DMS114 treated with DMSO at 0.1 percent for 48 hours (cell line): ENCODE measurements around the gene TK2.

ENCODE experiments used
- DNase-seq: peaks from one replicate; lab custom pipeline; 2025; ENCODE audit not compliant: unreplicated experiment; lab: John Stamatoyannopoulos, UW

The TK2 gene

GRCh38 chr16:66486199-66486772, 63.6 kb downstream of the TK2 start:
- no peak for DNase-seq

- DNase-seq, result no peak
Observed at GRCh38 chr16:66485376-66485775, 64.5 kb downstream of the TK2 start.

GRCh38 chr16:66484453-66485213, 65.3 kb downstream of the TK2 start:
- DNase-seq, result no peak

DNA sequence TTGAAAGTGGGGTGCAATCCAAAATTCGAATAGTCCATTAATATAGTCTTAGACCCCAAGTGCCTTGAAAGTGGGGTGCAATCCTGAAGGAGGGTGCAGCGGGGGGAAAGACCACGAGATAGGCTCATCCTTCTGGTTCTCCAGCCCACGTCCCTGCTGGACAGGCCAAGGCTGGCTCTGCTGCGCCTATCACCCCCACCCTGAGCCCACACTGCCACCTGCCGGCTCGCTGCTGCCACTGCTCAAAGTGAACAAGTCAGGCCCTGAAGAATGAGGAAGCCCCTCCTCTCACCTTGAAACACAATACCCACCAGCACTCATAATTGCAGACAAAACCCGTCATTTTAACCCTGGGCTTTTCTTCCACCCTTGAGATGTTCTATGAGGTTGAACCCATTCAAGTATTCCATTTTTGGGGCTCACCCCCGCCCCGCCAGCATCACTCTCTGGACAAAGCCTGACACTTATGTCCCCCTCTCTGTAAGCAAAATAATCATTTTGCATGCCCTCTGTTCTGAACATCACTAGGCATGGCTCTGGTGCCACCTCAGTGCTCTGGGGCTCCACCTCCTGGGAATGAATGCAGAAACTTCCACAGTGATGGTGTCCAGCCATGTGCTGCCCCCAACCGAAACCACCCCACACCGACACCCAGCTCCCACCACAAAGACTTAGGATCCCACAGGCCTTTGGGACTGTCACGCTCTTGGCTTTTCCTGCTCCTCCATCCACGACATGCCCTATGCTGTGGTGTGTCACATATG, 66.1 kb downstream of the TK2 start:
- peak; percentile 56 for DNase-seq

DNA sequence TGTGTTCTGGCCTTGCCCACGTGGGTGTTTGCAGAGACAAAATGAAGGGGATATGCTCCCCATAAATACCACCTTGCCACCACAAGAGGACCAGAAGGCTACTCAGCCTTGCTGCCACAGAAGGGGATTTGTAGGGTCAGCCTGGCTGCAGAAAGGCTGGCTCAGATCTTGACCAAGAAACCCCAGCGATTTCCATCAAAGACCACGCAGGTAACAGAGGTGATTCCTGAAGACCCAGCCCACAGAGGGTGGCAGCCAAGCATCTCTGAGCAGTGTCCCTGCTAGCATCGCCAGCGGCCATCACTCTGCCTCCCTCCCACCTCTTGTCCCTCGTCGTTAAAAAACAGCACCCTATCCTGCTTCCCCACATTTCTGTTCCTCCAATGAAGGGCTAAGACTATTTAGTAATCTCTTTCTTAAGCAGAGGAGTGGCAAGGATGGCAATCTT, 68.0 kb downstream of the TK2 start:
- DNase-seq, result no peak

DNA sequence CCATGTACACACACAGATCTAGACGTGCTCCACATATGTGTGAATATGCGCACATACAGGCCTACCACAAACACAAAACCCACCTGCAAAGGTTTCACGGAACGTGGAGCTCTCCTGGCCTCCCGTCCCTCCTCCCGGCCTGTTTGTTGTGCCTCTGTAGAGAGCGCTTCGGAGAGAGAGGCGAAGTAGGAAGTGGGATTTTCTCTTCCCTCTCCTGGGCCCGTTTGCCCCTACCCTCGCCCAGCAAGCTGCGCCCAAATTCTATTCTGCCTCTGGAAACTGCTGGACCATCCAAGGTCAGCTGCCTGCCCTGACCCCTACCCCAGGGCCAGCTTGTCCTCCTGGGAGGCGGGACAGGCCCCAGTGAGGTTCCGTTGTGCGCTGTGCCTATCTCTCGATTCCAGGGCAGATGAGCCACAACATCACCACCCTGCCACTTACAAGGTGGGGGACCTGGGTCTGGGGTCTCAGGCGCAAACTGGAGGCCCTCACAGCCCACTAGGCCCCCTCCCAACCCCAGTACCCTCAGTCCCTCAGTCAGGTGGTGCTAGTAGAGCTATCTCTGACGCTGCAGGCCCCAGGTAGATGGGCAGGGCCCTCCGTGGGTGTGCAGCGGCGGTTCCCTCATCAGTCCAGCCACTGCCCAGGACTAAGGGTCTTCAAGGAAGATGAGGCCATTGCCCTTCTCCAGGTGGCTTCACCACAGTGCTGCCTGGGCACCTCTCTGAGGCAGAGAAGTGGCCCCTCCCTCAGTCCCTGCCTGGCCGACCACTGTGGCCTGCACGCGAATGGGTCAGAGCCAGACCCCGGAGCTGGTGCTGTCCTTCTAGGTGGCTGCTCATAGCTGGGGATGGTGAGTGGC, 68.6 kb downstream of the TK2 start:
- no peak for DNase-seq

GRCh38 chr16:66480265-66481080, 69.4 kb downstream of the TK2 start:
- DNase-seq, result no peak

GRCh38 chr16:66479661-66480264, 70.2 kb downstream of the TK2 start:
- no peak for DNase-seq

DNA sequence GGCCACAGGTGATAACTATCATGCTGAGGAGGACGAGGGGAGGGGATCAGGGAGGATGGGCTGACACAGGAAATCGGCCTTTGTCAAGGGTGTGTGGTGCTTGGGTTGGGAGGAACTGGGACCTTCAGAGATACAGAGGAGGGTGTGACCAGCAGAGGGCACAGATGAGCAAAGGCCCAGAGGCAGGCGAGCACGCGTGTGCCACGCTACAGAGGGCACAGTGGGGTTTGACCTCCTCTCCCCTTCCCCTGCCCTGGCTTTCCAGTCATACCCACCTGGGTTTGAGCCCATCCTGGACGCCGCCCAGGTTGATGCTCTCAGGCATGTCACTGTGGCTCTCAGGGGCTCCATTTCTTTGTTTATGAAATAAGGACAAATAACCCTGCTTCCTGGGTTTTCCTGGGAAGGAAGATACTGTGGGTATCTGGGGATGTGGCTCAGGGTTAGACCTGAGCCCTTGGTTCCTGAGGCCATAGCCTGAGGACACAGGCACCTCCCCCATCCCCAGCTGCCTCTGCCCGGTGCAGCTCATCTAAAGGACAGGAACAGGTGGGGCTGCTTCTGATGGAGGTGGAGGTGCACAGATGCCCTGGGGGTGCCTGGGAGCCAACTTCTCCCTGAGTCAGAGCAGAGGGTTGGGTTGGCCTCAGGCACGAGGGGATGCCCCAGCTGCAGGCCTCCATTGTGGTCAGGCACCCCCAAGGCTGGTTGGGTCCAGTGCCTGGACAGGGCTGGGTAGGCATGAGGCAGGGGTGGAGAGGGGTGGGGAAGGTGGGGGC, 71.0 kb downstream of the TK2 start:
- peak; percentile 20 for DNase-seq

- no peak for DNase-seq
Observed at GRCh38 chr16:66477028-66477515, 72.8 kb downstream of the TK2 start.

DNA sequence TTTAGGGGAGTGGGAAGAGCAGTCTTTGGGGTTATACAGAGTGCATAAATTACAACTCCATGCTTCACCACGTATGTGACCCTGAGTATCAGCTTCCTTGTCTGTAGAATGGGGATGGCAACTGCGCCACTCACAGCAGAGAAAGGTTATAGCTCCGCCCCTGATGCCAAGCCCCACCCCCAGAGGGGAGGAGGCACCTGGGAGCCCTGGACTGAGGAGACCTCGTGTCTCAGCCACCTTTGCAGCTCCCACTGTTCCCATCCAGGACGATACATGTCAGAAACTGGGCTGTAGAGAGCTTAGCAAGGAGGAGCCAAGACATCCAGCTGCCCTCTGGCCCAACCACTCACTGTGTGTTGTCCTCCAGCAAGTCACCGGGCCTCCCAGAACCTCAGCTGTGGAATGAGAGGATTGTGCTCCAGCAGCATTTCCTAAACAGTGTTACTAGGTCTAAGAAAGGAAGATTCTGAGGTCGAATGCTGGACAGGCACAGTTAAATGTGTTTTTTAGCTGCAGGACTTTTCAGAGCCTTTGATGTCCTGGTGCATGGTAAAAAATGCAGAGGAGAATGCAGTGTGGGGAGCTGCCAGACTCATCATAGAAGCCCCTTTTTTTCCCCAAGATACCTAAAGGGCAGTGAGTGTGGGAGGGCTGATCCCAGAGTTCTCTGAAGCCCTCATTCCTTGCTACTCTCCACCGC, 73.4 kb downstream of the TK2 start:
- no peak for DNase-seq

DNA sequence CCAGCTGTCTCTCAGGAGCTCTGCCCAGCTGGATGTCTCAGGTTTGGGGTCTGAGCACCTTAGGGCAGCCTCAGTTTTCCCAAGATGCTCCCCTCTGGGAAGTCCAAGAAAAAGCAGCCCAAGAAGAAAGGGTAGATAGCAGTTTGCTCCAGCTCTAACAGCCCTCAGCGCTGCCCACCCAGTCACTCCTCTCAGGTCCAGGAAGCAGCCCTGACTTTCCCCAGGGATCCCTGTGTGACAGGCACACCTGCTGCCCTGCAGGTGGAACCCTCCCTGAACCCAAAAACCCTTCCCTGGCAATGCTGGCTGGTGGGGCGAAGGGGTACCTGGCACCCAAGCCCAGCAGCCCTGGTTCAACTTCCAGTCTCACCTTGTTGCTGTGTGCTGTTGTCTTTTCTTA, 74.7 kb downstream of the TK2 start:
- no peak for DNase-seq

- no peak for DNase-seq
Observed at GRCh38 chr16:66474750-66475199, 75.1 kb downstream of the TK2 start.

- DNase-seq, result no peak
Observed at GRCh38 chr16:66473654-66474519, 76.0 kb downstream of the TK2 start.

DNA sequence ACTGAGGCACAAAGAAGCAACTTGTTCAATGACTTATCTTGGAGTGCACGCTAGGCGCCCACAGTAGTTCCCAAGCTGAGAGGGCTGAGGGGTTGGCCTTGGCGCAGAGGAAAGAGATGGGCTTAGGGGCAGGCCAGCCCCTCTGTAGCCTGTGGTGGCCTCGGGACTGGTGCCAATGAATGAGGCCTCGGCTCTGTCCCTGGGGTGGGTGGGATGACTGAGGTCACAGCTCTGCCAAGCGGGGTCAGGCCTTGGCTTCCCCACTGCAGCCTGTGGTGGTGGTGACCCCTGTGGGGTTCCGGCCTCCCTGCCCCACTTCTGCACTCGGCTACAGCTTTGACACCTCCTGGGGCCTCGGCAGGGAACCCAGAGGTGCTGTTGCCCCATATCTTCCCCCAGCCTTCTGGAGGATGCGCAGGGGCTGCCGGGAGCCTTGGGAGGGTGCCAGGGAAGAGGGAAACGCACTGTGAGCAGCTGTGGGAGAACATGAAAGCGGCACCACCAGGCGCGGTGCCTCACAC, 76.8 kb downstream of the TK2 start:
- DNase-seq, result no peak

DNA sequence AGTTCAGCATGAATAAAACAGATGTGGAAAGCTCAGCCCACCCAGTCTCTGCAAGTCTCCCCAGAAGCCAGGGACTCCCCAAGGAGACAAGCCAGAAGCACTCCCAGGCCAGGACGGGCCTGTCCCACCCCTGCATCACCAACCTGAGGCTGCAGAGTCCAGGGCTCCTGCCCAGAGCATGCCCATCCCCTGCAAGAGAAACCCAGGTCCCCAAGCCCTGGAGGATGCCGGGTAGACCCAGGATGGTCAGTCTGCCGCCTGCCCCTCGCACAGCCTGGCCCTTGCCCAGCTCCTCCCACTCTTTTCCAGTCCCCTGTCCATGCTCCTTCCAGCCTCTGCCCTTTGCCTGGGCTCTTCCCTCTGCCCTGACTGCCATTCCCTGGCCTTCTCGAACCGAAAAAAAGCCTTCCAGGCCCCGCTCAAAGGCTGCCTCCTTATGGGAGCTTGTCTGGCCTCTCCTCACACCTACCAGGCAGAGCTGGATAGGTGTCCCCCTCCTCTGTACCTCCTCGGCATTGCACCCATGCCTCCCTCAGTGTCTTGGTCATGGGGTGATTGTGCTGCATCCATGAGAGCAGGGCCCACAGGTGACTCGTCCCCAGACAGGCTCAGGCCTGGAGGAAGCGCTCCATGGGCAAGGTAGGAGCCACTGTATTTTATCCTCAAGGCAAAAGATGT, 78.1 kb downstream of the TK2 start:
- no peak for DNase-seq

DNA sequence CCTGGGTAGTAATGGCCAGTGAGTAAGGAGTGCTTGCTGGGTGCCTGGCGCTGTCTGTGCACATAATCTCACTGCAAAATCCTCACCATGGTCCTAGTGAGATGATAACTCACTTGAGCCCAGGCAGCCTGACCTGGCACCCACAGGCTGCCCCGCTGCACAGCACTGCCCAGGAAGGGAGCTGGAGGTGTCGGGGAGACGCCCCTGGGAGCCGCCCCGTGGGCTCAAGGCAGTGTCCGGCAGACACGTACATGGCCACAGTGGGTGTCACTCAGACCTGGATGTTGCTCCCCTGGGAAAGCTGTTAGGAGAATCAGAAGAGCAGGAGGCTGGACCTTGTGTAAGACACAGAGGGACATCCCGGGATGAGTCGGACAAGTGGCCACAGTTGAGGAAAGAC, 78.7 kb downstream of the TK2 start:
- DNase-seq, result no peak
